Measurements from ENCODE around the gene MDM2.

Gene MDM2

DNA sequence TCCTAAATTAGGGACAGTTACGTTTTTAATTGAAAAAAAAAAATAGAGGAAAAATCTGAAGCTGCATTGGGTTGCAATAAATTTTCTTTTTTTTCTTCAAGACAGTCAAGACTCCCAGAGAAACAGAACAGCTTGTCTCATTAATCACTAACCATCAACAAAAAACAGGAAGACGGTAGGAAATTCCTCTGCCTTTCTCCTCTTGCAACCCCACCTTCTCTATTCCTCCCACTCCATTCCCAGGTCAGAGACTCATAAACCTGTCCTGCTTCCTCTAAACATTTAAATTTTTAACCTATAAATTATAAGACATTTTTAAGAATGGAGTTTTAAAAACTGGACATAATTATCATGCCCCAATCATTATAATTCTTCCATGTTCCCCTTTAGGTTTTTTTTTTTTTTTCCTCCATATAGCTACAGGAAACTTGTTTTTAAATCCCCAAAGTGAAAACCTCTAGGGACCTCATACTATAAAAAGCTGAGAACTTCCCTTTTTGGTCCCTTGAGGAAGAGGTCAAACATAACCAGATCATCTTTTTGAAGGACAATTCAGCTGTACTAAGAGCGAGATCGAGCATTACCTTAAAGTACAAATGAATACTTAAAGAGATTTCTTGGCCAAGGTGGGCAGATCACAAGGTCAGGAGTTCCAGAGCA is 89.0 kb downstream of the MDM2 start:
- in situ Hi-C loops (cut with HindIII; ENCODE audit: low sequenced_read_pairs): no loop called here

GRCh38 chr12:68899251-68899771 is 91.3 kb downstream of the MDM2 start:
- in situ Hi-C loops (cut with HindIII; ENCODE audit: low sequenced_read_pairs): no loop called here

DNA sequence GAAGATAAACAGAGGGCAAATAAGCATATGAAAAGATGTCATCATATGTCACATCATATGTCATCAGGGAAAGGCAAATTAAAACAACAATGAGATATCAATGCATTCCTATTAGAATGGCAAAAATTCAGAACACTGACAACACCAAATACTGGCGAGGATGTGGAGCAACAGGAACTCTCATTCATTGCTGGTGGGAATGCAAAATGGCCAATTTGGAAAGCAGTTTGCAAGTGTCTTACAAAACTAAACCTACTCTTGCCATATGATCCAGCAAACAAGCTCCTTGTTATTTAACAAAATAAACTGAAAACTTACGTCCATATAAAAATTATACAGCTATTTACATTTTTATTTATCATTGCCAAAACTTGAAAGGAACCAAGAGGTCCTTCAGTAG is 92.3 kb downstream of the MDM2 start:
- in situ Hi-C loops (cut with HindIII; ENCODE audit: low sequenced_read_pairs): no loop called here
